ENCODE measurements around the gene NGEF.

The NGEF gene

DNA sequence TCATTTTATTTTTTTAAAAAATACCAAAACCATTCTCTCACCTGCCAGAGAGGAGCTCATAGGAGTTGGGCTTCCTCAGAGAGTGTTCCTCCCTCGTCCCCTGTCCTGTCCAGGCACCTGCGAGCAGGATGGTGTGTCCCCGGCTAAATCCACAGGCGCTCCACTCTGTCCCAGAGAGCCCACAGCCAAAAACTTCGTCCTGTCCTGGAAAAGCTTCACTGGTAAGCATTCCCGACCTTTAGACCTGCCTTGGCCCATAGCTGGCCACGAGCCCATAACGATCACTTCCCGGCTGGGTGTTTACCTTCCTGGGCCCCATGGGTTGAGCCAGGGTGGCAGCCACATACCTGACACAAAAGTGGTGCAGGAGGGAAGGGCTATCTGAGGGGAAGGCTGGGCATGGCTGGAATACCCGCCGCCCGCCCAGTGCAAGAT is at the start of gene NGEF:
Gene NGEF, minus strand, starts transcription at position 230 of the 435 bp plus-strand sequence. CDS start 38,366 bp downstream, outside the sequence.
- H3K4me3 ChIP-seq (ENCODE audit: low read length) = no peak within 1 kb of the TSS
- TF ChIP-seq, protein P1, sequence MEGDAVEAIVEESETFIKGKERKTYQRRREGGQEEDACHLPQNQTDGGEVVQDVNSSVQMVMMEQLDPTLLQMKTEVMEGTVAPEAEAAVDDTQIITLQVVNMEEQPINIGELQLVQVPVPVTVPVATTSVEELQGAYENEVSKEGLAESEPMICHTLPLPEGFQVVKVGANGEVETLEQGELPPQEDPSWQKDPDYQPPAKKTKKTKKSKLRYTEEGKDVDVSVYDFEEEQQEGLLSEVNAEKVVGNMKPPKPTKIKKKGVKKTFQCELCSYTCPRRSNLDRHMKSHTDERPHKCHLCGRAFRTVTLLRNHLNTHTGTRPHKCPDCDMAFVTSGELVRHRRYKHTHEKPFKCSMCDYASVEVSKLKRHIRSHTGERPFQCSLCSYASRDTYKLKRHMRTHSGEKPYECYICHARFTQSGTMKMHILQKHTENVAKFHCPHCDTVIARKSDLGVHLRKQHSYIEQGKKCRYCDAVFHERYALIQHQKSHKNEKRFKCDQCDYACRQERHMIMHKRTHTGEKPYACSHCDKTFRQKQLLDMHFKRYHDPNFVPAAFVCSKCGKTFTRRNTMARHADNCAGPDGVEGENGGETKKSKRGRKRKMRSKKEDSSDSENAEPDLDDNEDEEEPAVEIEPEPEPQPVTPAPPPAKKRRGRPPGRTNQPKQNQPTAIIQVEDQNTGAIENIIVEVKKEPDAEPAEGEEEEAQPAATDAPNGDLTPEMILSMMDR (IDR thresholded peaks at IDR 0.05; ENCODE audit: insufficient read depth, low read depth, low read length, missing control alignments) = no peak
- DNase-seq (ENCODE audit: low read depth) = no peak

DNA sequence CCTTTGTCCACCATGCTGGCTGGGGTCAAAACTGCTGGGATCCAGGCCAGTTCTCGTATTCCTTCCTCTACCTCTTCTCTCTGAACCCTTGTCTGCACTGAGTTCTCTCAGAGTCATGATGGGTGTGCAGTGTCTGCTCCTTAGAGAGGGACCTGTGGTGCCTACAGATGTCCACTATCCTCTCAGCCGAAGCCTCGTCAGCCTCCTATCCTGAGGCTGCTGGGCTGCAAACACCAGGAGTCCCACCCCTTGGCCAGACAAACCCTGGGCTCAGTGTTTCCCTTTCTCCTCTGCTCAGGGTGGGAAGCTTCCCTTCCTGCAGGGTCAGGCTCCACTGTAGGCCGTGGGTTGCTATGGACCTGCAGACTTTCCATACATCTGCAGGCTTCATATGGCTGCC is 49.4 kb upstream of the NGEF start:
- TF ChIP-seq, protein P1 (IDR thresholded peaks at IDR 0.05; ENCODE audit: insufficient read depth, low read depth, low read length, missing control alignments) = no peak
- no peak for DNase-seq (ENCODE audit: low read depth)
- H3K4me3 ChIP-seq (ENCODE audit: low read length) = no peak overlapping the region

- TF ChIP-seq, protein P1 (IDR thresholded peaks at IDR 0.05; ENCODE audit: insufficient read depth, low read depth, low read length, missing control alignments) = no peak
- DNase-seq (ENCODE audit: low read depth) = no peak
- no peak overlapping the region for H3K4me3 ChIP-seq (ENCODE audit: low read length)
These were observed 48.8 kb upstream of the NGEF start for GRCh38 chr2:233061591-233062450.

- TF ChIP-seq, protein P1 (IDR thresholded peaks at IDR 0.05; ENCODE audit: insufficient read depth, low read depth, low read length, missing control alignments) = no peak
- DNase-seq (ENCODE audit: low read depth) = no peak
- H3K4me3 ChIP-seq (ENCODE audit: low read length) = no peak overlapping the region
These were observed 48.0 kb upstream of the NGEF start for GRCh38 chr2:233060980-233061590.

- TF ChIP-seq, protein P1 (IDR thresholded peaks at IDR 0.05; ENCODE audit: insufficient read depth, low read depth, low read length, missing control alignments) = no peak
- DNase-seq (ENCODE audit: low read depth) = no peak
- no peak overlapping the region for H3K4me3 ChIP-seq (ENCODE audit: low read length)
These were observed 47.5 kb upstream of the NGEF start for GRCh38 chr2:233060501-233060979.

- no peak within 1 kb of the TSS for H3K4me3 ChIP-seq (ENCODE audit: low read length)
- TF ChIP-seq, protein P1 (IDR thresholded peaks at IDR 0.05; ENCODE audit: insufficient read depth, low read depth, low read length, missing control alignments) = no peak
- DNase-seq (ENCODE audit: low read depth) = no peak
These were observed 46.9 kb upstream of the NGEF start, which contains the start of gene INPP5D for GRCh38 chr2:233059797-233060500. TSS of gene INPP5D (plus strand) at chr2:233060342. CDS start at chr2:233060479, 137 bp downstream.
